GM21367 (cell line): ENCODE data around the gene EXOG.

Source experiments
- ATAC-seq: cut with Tn5 transposase; IDR thresholded peaks from one replicate; pipeline ENCODE4 v1.9.1; 2021; ENCODE audit not compliant: unreplicated experiment

EXOG gene

DNA sequence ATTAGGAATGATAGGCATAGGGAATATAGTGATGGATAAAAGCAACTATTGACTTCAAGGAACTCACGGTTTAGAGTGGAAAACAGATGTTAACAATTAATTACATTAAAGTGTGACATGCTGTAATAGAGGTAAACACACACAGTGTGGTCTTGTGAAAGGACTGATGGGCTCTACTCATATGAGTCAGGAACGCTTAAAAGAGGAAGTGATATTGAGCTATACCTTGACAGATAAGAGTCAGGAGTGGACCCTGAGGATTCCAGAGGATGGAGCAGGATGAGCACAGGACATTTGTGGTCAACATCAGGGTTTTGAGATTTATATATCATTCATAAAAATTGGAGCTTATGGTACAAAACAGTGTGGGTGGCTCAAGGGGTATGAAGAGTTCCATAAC lies 11.0 kb downstream of the EXOG start:
- ATAC-seq = peak; percentile 97

DNA sequence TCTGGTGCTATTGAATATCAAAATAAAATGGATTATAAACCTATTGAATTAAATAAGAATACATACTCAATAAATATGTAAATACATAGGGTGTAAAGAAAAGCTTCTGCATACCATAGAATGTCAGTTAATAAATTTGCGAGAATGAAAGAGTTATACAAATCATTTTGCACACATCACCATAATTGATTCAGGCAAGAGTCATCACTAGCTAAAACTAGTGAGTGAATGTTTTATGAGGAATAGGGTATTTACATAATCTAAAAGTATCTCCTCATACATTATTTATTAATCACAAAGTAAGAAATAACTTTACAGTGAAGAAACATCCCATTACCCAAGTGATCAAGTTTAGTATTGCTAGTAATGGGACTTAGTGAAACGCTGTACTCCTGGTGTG lies 13.6 kb downstream of the EXOG start:
- ATAC-seq = no peak

DNA sequence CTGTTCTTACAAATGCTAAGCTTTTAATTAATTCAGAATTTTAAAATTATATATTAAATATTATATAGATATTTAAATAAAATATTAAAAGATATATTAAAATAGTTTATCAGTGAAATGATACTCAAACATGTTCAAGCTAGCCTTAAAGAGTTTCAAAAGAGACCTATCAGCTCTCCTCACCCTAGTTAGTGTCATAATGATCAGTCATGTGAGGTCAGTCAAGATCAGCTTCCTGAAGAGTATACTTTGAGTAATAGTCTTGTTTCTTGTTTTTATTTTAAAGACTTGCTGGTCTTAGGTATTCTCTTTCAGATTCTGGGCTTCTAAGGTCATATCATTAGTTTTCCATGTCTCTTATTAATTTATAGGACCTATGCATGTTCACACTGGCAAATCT lies 14.5 kb downstream of the EXOG start:
- no peak for ATAC-seq

DNA sequence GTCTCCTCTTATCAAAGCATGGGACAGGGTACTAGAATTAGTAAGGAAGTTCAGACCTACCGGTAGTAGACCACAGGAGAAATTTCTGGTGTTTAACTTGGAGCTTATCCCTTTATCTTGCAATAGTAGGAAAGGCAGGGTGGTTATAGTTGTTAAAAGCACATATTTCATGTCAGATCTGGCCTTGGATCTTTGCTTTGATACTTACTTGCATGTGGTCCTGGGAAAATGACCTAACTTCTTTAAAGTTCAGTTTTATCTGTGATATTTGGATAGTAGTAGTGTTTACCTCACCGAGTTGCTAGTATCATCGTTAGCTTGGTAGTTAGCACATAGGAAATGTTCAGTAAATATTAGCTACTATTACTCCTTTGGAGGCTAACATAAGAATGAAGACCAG lies 15.4 kb downstream of the EXOG start:
- ATAC-seq = no peak

DNA sequence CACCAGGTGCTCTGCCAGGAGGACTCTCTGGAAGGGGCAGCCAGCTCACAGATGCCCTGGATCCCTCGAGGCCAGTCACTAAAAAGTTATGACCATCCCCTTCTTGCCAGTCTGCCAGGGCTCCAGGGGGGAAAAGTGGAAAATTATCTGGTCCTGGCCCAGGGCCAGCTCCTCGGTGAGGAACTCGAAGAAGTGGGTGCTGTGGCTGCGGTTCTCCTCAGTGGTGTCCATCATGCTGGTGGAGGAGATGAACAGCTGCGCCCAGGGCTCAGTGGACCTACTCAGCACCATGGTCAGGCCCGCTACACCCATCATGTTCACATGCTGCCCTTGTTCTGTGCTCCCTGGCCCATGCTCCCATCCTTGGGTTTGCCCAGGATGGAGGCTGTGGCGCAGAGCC lies 19.2 kb downstream of the EXOG start:
- no peak for ATAC-seq

DNA sequence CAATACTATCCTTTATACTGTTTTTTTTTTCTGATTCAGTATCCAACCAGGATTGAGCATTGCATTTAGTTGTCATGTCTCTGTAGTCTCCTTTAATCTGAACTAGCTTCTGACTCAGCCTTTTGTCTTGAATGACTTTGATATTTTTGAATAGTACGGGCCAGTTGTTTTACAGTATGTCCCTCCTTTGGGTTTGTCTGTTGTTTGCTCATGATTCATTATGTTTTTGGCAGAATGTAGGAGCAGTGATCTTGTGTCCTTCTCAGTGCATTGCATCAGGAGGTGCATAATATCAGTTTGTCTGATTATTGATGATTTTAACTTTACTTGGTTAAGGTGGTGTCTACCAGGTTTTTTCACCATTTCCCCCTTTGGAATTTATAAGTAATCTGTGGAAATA lies 20.5 kb downstream of the EXOG start:
- no peak for ATAC-seq

DNA sequence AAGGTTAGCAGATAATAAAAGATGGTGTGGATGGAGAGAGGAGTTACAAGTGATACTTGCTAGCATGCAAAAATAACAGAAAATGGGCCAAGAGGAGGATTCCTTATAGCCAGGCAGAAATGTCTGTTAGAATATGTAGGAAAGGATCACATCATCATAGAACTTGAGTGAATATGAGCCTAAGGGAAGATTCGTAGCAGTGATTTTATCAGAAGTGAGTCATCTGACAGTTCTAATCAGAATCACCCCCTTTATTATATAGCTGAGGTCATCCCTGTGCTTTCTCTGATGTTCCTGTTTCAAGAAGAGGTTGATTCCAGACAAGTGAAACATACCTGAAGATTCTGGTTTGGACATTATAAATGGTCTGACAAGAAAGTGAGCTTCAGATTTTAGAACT lies 22.9 kb downstream of the EXOG start:
- no peak for ATAC-seq

DNA sequence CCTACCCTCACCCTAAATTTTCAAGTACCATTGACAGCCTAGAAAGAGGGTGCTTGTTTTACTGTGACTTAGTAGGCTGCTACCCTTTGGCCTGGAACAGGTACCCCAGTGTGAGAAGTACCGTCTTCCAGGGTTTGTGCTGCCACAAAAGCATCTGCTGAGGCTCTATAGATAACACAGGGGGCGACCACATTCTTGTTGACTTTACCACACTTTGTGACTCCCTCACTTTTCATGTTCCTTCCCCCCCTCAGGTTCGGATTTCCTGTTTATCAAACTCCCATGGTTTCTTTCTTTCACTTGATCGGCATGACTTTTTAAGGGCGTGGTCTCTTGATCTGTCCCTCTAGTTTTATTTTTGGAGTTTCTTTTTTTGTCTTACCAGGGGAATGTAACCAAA lies 23.5 kb downstream of the EXOG start:
- no peak for ATAC-seq

DNA sequence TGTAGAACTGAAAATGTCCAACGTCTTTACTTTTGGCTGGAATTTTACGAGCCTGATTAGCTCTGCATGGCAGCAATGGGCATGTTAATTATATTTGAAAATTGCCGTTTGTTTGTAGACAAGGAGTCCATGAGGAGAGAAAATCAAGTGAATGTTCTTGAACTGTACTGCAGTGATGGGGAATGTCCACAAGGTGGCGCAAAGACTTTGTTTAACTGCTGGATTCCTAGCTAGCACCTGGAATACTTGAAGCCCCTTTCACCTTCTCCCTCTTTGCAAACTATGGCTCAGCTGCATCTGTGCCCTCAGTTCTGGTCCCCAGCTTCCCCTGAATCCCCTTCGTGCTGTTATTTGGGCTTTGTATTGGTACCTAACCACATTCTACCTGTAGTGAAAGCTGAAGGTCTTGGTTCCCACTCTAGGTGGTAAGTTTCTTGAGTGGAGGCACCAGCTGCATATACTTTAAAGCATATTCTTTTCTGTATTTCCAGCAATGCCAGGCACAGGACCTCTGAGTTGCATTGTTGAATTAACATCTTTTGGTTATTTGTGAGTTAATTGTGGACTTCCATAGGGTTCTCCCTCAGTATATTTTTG lies 25.3 kb downstream of the EXOG start:
- ATAC-seq = no peak

DNA sequence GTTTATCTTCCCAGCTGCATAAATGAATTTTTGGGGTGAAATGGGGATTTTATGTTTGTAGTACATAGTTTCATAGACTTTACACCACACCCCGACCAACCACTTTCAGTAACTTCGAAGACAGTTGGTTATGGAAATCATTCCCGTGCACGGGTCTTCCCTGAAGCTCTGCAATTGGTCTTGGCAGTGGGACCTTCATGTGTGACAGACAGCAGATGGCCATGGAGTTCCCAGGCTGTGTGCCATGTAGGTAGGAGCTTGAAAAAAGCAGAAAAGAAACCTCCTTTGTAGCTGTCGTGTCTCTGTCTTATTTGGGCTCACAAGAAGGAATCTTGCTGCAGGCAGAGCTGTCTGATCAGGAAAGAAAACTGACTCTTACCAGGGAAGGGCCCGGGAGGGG lies 25.9 kb downstream of the EXOG start:
- no peak for ATAC-seq

DNA sequence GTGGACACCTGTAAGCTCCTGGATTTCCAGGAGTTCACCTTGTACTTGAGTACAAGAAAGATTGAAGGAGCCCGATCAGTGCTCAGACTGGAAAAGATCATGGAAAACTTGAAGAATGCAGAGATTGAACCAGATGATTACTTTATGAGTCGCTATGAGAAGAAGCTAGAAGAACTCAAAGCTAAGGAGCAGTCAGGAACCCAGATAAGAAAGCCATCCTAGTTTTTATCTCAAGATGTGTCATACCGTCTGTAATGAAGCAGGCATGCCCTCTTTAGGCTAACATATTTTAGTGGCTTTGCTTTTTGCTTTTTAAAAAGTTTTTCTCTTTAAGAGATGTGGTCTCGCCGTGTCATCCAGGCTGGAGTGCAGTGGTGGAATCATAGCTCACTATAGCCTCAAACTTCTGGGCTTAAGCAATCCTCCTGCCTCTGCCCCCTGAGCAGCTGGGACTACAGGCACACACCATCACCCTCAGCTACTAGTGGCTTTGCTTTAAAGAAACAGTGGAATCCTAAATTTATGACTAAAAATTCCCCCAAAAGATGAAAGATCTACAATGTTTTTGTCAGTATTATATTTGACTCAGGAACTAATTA lies 28.1 kb downstream of the EXOG start:
- no peak for ATAC-seq

DNA sequence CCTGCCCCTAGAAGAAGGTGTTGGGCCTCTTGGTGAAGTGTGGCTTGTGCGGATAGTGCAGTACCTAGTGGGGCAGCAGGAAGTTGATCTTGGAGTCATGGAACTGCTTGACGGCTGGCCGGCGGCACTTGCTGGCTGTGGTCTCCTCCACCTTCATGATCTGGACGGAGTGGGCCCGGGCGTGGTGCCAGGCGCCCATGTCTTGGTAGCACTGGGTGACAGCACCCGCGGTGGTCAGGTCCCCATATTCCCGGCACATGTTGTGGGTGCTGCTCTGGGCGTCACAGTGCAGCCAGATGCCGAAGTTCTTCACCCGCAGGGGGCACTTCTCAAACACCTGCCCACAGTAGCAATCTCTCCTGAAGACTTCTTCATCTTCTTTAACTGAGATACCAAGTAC lies 30.7 kb downstream of the EXOG start:
- ATAC-seq = no peak

DNA sequence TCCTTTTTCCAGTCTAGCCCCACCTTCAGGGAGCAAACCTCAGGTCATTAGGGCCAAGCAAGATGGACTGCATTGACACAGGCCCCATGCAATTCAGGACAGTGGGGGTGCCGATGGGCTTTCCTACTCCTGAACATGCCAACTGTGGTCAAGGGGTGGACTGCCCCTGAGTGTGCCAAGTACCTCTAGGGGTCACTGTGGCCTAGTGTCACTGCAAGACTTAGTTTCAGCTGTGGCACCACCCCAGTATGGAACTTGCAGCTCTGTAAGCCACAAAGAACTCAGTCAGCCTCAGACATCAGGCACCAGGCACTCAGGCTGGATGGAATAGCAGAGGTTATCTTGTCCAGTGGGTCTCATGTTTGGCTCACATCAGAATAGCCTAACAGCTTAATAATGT lies 32.3 kb downstream of the EXOG start:
- no peak for ATAC-seq

DNA sequence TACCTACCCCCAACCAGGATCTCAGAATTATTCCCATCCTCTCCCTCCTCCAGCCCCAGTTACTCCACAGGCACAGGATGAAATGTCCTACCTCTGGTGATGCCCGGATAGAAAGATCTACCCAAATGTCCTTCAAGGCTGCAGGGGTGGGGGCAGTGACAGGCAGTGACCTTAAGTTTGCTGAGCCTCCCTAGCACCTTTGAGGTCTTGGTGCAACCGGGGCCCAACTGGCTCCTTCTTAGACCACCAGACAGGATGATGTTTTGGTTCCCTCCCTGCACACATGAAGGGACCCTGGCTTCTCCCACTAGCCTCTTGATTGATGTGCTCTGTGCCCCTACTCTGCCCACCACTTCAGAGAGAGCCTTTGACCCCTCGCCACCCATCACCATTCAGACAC lies 36.4 kb downstream of the EXOG start:
- ATAC-seq = no peak

DNA sequence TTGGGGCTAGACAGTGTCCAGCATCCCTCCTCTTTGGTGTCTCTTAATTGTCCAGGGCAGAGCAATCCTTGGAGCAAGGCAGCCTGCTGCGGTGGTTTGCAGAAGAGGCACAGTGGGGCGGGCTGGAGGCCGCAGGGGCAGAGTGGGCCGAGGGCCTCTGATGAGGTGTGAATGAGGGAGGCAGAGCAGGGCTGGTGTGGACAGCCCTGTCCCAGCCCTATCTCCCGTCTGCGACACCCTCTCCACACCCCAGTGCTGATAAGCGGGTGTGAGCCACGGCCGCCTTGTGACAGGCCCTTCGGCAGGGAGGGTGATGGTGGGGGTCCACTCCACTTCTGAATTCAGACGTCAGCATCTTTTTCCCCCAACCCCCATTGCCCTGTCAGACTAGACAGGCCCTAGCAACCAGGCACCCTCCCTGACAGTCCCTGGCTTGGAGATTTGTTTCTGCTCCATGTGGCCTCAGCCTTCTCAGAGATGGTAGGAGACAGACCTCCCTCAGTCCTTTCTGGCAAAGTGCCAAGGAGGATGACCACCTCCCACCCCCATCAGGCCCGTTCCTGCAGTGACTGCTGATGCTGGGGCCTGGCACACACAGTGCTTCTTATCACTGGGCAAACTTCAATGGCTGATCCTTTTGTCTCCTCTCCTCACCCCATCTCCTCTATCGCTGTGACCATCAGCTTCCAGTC lies 37.3 kb downstream of the EXOG start:
- no peak for ATAC-seq

DNA sequence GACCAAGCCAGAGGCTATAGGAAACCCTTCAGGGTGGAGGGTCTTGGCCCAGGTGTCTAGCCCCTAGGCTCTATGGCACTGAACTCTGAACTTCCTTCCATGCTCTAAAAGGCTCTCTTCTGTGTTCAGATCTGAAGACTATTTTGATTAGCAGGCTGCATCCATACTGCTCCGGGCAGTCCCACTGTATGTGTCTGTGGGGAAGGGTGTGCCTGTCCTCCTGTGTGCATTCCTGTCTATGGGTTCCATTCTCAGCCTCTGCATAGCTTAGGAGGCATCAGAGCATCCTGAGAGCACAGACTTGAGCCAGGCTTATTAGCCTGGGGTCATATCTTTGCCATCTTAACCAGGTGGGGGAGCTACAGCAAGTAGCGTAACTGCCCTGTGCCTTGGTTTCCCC lies 38.0 kb downstream of the EXOG start:
- no peak for ATAC-seq

DNA sequence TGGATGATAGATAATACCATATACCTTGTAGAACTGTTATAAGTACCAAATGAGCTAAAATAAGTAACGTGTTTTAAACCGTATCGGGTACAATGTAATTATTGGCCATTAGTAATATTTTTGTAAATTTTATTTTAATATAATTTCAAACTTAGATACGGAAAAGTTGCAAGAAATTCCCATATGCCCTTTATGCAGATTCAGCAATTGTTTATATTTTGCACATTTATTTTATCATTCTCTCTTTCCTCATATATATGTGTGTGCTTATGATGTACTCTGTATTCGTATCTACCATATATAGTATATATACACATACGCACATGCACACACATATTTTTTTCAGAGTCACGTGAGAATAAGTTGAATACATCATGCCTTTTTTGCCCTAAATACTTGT lies 38.5 kb downstream of the EXOG start:
- ATAC-seq = no peak

DNA sequence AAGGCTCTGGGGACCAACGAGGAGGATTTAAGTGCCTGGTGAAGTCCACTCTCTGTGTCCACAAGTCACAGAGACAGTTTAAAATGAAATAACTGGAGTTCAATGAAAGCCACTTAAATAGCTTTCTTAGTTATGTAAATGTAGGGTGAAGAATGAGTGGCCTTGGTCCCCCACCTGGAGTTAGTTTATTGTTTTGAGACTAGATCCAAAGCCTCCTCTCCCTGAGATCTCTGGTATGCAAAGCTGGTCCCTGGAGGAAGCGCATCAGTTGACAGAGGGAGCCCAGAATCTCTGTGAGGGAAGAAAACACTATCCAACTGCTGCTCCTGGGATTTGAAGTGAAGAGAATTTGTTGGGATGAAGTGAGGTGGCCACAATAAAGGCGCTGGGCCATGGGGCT lies 40.5 kb downstream of the EXOG start:
- ATAC-seq = no peak

DNA sequence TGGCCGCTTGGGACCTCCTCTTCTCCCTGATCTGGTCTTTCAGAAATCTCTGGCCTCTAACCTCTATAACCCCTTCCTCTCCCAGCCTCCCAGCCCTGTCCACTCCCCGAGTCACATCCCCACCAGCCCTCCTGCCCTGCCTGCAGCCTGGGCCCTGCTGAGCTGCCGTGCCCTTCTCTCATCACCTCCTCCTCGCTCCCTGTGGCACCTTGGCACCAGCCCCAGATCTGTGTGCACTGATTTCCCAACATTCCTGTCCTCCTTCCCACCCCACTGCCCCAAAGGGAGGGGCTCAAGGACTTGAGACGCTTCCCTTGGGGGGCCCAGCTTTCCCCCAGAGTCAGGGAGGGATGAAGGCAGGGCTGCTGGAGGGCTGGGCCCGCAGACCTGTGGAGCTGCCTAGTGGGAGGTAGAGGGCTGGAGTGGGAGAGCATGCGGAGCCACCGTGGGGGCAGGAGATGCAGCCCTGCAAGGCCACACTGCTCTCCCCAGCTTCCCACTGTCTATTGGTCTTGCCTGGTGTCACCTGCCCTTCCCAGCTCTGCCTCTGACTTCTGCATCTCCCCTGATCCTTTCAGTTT lies 42.7 kb downstream of the EXOG start:
- no peak for ATAC-seq

DNA sequence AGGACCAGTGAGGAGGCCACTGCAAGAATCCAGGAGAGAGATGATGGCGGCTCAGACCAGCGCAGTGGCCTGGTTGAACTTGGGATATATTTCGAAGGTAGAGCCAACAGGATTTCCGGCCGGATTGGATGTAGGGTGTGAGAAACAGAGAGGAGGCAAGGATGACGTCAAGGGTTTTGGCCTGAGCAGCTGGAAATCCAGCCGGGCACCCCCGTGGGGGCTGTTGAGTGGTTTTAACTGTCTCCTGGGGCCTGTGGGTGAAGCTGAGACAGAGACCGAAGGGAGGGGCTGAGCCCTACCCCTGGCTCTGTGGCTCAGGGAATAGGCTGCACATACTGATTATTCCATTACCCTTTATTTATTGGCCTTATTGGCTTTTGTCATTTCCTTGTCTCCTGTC lies 45.7 kb downstream of the EXOG start:
- no peak for ATAC-seq

DNA sequence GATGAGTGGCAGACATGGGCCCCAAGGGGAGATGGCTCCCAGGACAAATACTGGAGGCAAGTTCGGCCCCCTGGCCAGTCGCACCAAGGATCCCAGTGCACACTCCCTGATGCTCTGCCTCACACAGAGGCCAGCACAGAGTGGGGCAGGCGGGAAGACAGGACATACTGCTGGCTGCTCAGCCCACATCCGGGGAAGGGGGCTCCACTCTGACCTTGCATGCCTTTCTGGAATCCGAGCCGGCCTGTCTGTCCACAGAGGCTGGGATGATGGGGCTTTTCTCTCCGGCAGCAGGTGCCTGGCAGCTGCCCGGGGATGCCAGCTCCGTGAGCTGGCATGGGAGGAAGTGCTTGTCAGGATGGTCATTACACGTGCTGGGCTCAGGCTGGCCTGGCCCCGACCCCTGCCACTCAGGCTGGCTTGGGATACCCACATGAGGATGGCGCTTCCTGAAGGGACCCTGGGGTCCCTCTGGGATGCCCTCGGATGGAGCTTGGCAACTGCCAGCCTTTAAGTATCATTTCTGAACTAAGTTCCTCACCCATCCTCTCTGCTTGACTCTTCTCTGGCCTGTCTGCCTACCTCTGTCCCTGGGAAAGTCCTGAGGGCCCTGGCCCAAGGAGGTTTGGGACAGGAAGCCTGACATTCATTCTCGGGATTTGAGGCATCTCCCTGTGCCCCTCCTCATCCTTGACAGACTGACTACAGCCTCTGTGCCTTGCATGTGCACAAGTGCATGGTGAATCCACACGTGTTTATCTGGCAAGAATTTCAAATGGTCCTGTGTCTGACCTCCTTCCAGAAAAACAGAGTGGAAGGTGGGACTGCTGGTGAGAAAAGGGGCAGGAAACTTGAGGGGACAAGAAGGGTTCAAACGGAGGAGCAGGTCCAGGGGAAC lies 46.5 kb downstream of the EXOG start:
- ATAC-seq = no peak
